ENCODE results near the gene ZCCHC9.
"Not testable (repeated sequence)": the region's sequence is repeated elsewhere in the genome, so short reads cannot be mapped to it uniquely, and the experiment has no call there.

ZCCHC9 gene

DNA sequence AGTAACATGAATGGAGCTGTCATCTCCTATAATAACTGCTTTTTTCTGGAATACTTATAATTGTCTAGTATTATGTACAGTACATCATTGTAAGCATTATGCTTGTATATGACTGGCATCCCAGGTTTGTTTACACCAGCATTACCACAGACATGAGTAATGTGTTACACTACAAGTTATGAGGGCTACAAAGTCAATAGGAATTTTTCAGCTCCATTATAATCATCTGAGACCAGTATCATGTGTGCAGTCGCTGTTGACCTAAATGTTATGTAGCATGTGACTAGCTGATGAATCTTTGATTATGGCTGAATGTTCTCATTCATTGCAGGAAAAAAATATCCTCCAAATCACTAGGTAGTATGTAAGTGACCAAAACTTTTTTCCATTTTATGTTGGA is 2.2 kb downstream of the ZCCHC9 start:
- FAIRE-seq (no peak), DNase-seq (ENCODE audit: extremely low spot score, insufficient read length, low read depth) (no peak)

DNA sequence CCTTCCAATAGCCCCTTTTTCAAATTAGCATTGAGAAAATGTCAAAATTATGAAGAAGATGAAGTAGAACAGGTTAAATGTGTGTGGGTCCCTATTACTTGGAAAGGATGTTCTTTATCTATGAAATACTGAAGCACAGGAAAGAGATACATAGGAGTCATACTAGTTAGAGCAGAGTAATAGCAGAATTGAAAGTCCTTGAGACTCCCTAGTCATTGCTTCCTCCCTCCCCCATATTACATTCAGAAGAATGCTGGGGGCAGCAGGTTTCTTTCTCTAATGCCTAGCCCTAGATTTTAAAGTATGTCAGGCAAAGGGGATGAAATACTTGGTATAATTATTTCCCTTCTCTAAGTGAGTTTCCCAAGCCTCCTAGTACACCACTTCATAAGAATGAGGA is 4.4 kb downstream of the ZCCHC9 start:
- FAIRE-seq = no peak

DNA sequence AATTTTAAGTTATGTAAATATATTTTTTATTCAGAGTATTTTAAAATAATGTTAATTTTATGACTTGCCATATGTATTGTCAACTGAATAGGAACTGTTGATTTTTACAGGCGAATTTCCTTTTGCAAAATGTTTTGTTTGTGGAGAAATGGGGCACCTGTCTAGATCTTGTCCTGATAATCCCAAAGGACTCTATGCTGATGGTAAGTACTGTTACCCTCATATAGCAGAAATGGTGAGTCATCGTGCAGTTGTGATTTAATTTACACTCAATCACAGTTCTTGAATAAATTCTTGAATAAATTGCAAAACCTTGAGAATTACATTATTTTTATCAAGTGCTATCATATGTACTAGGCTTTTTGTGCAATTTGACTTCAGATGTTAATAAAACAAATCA is 7.4 kb downstream of the ZCCHC9 start:
- FAIRE-seq = no peak
- DNase-seq (ENCODE audit: extremely low spot score, insufficient read length, low read depth) = no peak

More for the DNA sequence above, 4.4 kb downstream of the ZCCHC9 start:
- DNase-seq (ENCODE audit: extremely low spot score, insufficient read length, low read depth) = no peak

DNA sequence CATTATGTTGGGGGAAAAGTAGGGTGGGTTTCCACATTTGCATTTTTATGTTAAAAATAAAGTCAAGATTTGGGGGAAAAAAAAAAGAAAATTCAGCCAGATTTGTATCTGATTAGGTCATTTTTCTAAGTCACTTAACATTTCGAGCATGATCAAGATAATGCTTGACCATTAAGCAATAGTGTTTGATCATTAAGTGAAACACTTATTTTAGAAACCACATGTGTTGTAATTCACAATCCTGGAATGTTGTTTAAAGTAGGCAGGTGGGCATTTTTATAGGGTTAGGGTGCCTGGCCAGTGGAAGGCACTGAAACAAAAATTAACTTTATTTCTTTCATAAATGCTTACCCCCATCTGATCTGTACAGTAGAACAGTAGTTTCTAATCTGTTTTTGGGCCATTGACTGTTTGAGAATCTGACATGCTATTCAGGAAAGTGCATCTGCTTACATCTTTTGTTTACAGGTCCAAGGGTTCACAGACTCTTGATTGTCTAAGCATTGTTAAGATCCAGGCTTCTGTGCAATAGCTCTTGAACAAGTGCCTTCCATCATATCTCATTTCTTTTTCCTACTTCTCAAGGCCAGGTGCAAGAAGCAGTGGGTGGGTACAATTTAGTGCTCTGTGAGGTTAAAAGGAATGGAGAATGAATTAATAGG is 9.1 kb downstream of the ZCCHC9 start:
- no peak for FAIRE-seq
- DNase-seq (ENCODE audit: extremely low spot score, insufficient read length, low read depth) = no peak

DNA sequence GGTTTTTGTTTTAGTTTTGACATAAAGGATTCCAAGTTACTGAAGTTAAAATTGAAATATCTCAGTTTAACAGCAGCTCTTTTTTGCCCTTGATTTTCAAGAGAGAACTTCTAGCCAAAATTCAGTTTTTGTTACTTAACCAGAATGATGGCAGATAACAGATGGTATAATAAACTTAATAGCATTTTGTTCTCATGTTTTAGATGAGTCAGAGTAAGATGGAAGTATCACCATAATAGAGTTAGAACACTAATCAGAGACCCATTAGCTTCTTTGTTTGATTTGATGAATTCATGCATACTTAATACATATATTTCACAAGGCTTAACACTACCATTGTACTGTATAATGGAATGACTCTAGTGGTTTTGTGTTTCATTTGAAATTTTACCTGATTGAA is 11.9 kb downstream of the ZCCHC9 start:
- DNase-seq (ENCODE audit: extremely low spot score, insufficient read length, low read depth) (no peak), FAIRE-seq (no peak)

DNA sequence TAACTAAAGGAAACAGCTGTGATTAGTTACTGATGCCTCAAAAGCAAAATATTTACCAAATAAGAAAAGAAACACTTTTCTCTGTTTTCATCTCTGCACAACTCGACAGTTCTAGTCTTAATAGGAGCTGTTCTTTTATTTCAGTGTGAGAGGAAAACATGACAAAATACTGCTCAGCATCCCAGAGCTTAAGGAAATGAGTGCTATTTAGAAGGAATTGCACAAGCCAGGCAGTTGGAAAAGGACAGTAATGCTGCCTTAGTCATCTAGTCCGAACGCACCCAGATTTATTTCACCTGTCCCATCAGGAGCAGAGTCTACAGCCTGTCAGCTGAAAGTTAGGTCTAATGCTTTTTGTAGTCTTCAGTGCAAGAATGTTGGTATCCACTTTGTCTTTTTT is 12.3 kb downstream of the ZCCHC9 start:
- FAIRE-seq (no peak), DNase-seq (ENCODE audit: extremely low spot score, insufficient read length, low read depth) (no peak)

DNA sequence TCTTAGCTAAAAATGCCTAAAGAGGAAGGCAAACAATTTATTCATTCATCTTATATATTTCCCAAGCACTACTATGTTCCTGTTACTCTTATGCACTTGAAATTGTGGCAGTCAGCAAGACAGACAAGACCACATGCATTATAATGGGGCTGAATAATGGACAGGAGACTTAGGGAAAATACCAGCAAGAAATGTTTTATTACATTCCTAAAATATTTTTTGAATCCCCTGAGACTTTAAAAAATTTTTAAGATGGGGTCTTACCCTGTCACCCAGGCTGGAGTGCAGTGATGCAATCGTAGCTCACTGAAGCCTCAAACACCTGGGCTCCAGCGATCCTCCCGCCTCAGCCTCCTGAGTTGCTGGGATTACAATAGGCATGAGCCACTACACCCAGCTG is 13.2 kb downstream of the ZCCHC9 start:
- no peak for FAIRE-seq
- no peak for DNase-seq (ENCODE audit: extremely low spot score, insufficient read length, low read depth)

DNA sequence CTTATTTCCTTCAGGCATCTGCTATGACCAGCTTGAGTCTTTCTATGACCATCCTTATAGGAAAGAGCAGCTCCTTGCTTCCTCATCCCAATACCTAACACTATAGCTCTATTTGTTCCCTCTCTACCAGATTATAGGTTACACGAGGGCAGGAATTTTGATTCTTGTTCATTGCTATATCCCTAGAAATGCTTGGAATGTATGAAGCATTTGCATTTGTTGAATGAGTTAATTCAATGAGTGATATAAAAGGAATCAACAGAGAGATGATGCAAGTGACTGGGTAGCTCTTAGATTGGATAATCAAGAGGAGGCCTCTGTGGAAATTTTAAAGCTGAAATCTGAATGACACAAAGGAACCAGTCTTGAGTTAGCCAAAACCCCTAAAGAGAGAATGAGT is 13.9 kb downstream of the ZCCHC9 start:
- FAIRE-seq (no peak), DNase-seq (ENCODE audit: extremely low spot score, insufficient read length, low read depth) (no peak)

DNA sequence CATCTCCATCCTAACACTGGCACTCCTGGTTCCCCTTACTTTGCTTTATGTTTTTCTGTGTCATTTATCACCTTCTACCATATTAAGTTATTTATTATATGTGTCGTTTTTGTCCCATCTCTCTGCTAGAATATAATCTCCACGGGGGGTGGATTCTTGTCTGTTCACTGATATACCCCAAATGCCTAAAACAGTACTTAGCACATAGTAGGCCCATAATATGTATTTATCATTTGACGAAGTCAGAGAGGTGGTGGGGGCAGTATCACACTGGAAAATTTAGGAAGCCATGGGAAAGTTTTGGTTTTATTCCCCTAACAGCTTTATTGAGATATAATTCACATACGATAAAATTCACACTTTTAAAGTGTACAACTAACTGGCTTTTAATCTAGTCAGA is 14.4 kb downstream of the ZCCHC9 start:
- FAIRE-seq = no peak
- DNase-seq (ENCODE audit: extremely low spot score, insufficient read length, low read depth) = no peak

DNA sequence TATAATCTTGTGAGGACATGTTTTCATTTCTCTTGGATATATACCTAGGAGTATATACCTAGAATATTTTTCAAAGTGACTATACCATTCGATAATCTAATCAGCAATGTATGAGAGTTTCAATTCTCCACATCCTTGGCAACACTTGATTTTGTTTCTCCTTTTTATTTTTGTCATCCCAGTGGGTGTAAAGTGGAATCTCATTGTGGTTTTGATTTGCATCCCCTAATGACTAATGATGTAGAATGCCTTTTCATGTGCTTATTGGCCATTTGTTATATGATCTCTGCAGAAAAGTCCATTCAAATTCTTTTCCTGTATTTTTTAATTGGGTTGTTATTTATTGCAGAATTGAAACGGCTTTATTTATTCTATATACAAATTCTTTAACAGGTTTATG is 15.2 kb downstream of the ZCCHC9 start:
- DNase-seq (ENCODE audit: extremely low spot score, insufficient read length, low read depth) (no peak), FAIRE-seq (no peak)

DNA sequence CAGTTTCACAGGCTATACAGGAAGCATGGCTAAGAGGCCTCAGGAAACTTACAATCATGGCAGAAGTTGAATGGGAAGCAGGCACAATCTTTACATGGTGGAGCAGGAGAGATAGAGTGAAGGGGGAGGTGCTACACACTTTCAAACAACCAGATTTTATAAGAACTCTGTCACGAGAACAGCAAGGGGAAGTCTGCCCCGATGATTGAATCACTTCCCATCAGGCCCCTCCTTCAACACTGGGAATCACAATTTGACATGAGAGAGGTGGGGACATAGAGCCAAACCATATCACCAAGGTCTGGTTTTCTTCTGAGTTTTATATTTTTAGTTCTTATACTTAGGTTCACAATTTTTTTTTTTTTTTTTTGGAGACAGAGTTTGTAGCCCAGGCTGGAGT is 16.1 kb downstream of the ZCCHC9 start:
- FAIRE-seq (no peak), DNase-seq (ENCODE audit: extremely low spot score, insufficient read length, low read depth) (no peak)

DNA sequence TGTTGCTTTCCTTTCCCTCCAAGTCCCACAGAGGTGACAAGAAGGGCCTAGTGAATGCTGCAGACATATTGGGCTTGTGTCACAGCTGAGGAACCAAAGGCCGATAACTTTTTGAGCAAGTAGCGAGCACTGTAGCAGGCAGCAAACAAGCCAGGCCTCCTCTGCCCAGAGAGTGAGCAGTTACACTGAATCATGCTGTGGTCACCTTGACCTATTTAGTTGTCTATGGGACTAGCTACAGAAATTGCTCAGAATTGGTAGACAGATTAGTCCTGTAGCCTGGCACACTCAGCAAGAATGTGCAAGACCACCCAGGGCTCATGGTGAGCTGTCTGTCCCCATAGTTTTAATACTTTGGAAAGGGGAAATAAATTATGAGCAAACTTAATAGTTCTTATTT is 25.2 kb downstream of the ZCCHC9 start:
- no peak for FAIRE-seq
- no peak for DNase-seq (ENCODE audit: extremely low spot score, insufficient read length, low read depth)

DNA sequence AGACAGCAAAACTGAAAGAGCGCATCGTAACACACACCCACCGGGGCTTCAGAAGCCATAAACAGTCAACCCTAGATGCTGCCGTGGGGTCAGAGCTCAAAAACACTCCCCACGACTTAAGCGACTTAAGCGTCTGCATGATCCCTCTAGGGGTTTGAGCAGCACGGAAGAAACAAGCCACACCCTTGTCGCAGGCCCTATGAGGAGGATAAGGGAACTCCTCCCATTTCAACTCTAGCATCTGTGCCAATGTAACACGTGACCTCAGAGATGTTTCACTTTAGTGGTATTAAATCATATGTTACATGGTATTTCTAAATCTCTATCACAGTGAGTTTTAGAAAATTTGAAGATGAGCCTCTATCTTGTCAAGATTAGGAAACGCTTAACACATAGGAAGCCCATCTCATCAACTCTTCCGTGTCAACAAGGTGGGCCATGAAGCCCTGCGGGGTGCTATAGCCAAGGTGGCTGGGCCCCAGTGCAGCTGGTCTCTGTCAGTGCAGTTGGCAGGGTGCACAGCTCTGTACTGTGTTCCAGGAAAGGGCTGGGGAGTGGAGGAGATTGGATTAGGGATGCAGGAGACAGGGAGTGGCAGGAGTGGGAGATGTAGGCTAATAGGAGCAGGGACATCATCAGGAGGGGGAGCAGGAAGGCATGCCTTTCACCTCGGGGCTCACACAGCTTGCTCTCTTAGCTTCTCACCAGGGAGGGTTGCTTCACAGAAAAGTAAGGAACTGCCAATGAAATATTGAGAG is 33.1 kb downstream of the ZCCHC9 start:
- FAIRE-seq = no peak
- no peak for DNase-seq (ENCODE audit: extremely low spot score, insufficient read length, low read depth)

DNA sequence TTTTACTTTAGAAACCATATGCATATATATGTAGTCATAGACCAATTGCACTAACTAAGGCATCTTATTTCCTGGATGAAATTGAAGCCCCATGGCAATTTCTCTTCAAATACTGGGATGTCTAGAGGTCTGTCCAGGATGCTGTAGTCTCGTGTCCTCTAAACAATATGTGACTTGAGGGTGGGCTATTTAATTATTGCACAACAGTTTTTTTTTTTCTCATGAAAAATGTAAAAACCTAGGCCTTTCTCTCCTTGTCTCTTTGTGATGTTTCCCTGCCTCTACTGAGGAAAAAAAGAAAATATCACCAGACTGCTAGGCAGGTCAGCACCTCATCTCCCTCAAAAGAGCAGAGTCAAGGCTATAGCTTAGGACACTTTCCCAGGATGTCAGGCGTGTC is 34.6 kb downstream of the ZCCHC9 start:
- FAIRE-seq (no peak), DNase-seq (ENCODE audit: extremely low spot score, insufficient read length, low read depth) (no peak)

DNA sequence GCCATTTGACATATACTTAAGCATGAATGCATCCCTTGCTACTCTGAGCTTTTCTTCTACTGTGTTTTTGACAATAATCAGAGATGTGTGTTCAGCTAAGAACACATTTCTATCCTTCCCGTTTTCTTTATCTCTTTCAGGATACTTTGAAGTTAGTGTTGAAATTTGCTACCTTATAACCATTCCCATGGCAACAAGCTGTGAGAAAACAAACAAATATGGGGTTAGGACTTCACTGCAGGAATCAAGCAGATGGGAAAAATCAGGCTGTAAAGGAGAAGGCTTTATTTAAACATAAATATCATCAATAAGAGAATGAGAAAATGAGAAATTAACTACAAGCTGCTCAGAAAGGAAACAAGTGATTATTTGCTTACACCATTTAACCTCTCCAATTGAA is 35.2 kb downstream of the ZCCHC9 start:
- DNase-seq (ENCODE audit: extremely low spot score, insufficient read length, low read depth) (no peak), FAIRE-seq (no peak)

DNA sequence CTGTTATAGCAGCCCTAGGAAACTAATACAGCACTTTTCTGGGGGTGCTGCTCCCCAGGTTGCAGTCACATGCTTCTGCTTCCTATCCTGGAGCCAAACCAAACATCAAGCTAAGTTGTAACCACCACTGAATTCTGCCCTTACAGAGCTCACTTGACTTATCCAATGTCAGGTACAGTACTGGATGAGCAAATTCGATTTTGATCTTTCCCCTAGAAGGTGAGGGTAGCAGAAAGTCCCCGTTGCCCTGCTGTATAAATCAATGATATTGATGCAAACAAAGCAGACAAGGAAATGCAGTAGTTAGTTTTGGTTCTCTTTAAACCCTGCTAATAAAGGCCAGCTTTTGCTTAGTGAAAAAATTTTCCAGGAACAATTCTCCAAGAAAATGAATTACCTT is 36.4 kb downstream of the ZCCHC9 start:
- DNase-seq (ENCODE audit: extremely low spot score, insufficient read length, low read depth) = no peak

DNA sequence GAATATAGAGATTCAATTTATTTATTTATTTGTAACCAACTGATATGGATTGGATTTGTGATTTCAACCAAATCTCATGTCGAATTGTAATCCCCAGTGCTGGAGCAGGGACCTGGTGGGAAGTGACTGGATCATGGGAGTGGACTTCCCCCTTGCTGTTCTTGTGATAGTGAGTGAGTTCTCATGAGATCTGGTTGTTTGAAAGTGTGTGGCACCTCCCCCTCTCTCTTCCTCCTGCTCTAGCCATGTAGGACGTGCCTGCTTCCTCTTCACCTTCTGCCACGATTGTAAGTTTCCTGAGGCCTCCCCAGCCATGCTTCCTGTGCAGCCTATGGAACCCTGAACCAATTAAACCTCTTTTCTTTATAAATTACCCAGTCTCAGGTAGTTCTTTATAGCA is 36.8 kb downstream of the ZCCHC9 start:
- FAIRE-seq; DNase-seq (ENCODE audit: extremely low spot score, insufficient read length, low read depth): not testable (repeated sequence)

More for the DNA sequence above, 36.4 kb downstream of the ZCCHC9 start:
- no peak for FAIRE-seq

DNA sequence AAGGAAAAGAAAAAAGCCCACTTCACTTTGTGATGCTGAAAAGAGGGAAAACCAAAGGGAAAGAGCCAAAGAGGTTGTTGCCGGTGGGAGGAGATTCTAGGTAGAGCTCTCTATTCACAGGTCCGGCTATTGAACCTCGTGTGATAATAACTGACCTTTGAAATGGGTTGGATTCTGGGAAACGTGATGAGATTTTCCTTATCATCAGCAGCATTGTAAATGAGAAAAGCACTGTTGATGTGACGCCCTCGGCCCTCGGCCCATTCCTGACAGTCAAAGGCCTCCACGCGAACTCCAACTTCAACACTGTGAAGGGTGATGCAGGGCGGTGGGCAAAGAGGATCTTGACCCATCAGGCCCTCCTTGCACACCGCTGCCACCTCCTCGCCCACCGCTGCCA is 43.3 kb downstream of the ZCCHC9 start:
- FAIRE-seq (no peak), DNase-seq (ENCODE audit: extremely low spot score, insufficient read length, low read depth) (no peak)

DNA sequence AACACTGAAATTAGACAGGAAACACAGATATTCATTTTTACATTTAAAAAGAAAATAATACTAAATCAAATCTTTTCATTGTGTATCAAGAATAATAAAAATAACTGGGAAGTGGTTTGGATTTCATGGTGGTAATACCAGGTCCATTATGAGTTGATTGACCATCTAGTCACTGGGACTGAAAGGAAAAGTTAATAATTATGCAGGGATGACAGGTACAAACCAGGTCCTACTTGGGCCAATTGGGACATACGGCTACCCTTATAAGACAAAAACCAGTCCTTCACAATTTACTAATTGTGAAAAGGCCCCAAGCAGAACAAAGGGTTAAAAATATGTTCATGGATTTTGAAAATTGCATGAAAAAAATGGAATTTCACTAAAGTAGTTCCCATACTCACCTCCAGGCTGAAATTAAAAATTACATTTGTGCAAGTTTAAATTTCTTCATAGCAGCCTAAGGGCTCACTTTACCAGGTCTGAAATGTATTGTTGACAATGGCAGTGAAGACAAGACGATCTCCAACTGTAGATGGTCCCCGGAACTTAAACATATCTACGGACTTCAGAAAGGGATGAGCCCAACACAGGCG is 44.1 kb downstream of the ZCCHC9 start:
- no peak for FAIRE-seq
- no peak for DNase-seq (ENCODE audit: extremely low spot score, insufficient read length, low read depth)

DNA sequence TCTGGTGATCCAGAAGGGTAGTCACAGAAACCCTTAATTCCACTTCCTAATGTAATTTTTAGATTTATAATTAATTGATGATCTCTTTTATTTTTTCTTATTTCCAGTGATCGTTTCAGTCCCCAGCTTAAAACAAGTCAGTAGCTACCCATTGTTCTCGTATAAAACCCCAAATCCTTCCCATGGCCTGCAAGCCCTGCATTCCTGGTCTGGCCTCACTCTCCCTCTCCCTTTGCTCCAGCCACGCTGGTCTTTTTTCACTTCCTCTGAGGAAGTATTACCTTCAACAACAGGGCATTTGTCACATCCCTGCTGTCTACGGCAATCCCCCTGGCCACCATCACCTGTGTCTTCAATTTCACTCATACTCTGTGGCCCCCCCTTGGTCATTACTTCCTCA is 47.8 kb downstream of the ZCCHC9 start:
- no peak for FAIRE-seq

DNA sequence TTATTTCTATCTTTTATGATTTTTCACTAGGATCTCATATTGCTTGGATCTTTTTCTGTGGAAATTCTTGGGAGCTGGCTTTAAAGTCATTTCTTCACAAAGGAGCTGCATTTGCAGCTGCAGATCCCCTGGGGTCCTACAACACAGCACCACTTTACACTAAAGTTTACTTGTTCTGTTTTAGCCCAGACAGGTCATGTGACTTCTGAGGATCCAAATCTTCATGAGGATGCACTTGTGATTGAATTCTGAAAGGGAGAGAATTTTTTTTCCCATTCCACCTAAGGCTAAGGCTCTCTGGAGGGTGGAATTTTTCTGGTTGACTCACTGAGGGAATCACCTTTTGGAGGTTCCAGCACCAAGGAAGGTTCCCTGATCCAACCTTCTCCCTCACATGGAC is 49.1 kb downstream of the ZCCHC9 start:
- FAIRE-seq = no peak

More for the DNA sequence above, 47.8 kb downstream of the ZCCHC9 start:
- no peak for DNase-seq (ENCODE audit: extremely low spot score, insufficient read length, low read depth)

More for the DNA sequence above, 49.1 kb downstream of the ZCCHC9 start:
- DNase-seq (ENCODE audit: extremely low spot score, insufficient read length, low read depth) = no peak
